Hematopoietic multipotent progenitor cell treated with erythropoietin and hydrocortisone succinate and interleukin-3 and kit ligand, for 6 days (in vitro differentiated cells): ENCODE measurements around the gene CLDN22.
A peak's percentile ranks its signal among the peaks of the same experiment; 100 is the strongest.

Experiments
- DNase-seq: peaks from one replicate; pipeline ENCODE4 v3.0.0-alpha.2; 2015

Gene CLDN22

GRCh38 chr4:183320211-183321059 is at the start of gene CLDN22:
TSS of gene CLDN22 (minus strand) at chr4:183320276. CDS start at chr4:183320218, 58 bp downstream.
- DNase-seq: no peak

DNA sequence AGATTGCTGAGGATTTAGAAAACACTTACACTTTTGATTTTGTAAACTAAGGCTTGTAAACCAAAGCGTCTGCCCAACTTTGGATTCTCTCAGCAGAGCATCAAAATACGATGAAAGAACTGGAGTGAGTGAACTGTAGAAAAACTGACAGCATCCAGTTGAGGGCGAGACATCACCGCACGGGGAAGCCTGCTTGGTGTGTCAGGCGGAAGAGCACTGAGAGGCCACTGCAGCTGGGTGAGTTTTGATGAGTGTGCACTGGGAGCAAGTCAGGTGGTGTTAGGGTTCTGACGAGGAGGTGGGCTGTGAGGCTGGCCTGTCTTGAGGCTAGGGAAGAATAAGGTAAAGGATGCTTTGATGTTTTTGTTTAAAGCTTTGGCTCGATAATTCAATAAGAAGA is 49.0 kb upstream of the CLDN22 start:
- no peak for DNase-seq

DNA sequence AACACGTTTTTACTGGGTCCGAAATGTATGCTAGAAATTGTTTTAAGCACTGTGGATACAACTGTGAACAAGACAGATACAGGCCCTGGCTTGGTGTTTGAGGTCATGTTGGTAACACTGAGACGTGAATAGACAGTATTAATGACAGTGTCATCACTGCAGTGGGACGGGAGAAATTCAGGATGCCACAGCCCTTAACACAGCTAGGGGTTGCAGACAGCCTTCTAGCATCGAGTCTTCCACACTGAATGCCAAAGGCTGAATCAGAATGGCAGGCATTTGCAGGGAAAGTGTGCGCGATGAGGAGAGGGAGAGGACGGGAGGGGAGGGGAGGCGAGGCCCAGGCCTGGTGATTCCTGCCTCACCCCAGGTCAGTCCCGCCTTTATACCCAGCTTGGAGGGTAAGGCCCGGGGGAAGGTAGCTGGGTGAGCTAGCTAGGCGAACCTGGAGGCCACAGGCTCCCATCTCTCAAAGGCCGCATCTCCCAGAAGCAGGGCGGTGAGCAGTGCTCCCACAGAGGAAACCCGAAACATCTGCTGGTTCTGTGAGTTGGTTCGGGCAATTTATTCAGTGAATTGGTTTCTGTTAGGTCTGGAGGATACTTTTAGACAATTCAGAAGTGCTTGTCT is 46.2 kb upstream of the CLDN22 start:
- no peak for DNase-seq

GRCh38 chr4:183364025-183364424 is 43.9 kb upstream of the CLDN22 start:
- DNase-seq: no peak

GRCh38 chr4:183362916-183363542 is 43.0 kb upstream of the CLDN22 start:
- DNase-seq: no peak

DNA sequence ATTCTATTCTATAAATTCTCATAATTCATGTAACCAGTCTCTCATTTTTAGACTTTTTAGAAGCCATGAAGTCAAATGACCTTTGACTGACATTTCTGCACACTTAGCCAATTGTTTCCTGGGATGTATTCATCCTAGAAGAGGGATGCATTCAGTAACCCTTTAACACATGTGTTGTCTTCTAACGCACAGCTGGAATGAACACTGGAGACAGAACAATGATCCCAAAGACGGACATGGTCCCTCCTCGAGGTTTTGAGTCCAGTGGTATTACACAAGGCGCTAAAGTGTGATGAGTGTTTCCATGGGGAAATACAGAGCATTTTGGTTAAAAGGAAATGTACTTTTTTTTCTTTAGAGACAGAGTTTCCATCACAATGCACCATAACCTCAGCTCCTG is 42.0 kb upstream of the CLDN22 start:
- no peak for DNase-seq

- peak; percentile 25 for DNase-seq
Measured at GRCh38 chr4:183360161-183360919, 40.3 kb upstream of the CLDN22 start.

DNA sequence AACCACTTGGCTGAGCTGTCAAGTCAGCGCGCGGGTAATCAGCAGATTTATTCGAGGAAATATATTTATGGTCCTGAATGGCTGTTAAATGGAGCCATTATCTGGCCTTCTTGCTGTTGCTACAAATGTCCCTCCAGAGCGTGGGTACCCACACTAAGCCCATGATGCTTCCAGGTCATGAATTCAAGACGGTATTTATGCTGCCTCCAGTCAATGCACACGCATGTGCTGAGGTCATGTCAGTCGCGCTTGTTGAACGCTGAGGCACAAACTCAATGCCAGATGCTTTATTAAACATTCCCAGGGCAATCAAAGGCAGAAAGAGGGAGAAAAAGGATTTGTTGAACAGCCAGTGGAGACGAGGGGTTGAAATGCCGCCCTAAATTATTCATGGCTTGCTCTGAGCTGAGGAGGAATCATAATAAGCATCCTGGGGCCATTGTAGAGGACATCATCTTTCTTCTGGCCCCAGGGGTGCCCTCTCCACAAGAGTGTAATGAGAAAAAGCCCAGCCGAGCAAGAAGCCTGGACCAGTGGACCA is 38.2 kb upstream of the CLDN22 start:
- DNase-seq: no peak

GRCh38 chr4:183356931-183357675 is 37.0 kb upstream of the CLDN22 start:
- no peak for DNase-seq

GRCh38 chr4:183356173-183356830 is 36.2 kb upstream of the CLDN22 start:
- DNase-seq: no peak

DNA sequence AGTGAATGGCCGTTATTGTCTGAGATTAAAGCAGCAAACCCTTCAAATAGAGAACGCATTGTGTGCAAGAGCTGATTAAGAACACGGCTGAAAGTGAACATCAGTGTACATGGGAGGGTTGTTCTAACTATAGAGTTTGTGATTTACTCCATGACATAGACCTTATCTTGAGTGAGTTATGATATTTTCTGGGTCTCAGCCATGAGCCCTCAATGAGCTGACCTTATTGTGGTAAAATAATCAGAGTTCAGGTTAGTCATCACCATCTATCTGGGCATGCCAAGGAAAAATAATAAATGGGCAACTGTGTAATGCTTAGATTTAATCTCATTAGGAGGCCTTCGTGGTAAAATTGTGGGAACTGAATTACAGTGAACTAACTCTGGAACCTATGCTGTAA is 35.3 kb upstream of the CLDN22 start:
- DNase-seq: no peak

DNA sequence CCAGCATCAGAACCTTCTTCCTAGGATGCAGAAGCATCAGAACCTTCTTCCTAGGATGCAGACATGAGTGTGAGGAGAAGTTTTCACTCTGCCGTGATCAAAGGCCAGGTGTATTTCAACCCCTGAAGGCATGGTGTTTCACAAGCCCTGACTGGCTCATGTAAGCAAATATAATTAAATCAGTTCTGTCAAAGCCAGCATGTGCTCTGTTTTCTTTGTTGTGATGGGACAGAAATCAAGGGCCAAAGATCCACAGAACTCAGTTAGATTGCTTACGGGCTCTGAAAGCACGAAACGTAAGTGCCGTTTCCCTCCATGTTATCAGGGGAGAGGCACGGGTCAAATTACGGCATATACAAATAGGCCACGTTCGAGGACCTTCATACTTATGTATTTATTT is 34.1 kb upstream of the CLDN22 start:
- DNase-seq: no peak

DNA sequence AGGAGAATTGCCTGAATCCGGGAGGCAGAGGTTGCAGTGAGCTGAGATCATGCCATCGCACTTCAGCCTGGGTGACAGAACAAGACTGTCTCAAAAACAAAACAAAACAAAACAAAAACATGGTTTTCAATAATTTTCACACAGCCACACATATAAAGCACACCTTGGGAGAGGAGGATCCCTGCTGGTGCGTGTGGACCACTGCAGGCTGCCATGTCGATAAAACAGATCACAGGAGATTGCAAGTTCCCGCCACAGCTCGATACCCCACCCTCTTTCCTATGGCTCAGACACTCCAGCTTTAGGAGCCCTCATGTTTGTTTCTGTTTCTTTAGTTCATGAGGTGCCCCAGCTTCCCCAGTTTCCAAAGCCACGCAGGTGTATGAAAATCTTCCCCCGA is 33.5 kb upstream of the CLDN22 start:
- DNase-seq: peak; percentile 23

- no peak for DNase-seq
Measured at GRCh38 chr4:183352546-183352945, 32.5 kb upstream of the CLDN22 start.

DNA sequence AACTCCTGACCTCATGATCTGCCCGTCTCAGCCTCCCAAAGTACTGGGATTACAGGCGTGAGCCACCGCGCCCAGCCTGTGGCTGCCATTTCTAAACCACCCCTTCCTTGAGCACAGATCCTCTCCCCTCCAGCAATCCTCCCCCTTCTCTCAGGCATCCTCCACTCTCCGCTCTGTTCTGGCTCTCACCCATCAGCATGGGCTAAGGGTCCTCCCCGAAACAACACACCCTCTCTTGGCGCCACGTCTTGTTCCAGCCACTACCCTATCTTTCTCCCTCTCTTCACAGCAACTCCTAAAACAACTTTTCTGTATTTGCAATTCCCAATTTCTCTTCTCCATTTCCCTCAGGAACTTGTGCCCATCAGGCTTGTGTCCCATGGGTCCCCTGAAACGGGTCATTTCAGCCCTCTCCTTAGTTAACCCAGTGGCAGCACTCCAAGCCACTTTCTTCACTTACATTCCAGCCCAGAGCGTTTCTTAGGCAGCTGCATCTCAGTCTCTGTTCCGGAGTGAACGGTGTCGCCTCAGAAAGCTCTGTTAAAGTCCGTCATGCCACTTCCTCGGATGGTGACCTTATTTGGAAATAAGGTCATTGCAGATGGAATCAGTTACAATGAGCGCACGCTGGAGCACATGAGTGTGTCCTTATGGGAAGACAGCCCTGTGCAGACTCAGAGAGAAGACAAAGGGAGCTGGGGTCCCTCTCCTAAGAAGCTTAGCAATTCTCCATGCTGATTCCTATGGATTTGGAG is 30.4 kb upstream of the CLDN22 start:
- no peak for DNase-seq

DNA sequence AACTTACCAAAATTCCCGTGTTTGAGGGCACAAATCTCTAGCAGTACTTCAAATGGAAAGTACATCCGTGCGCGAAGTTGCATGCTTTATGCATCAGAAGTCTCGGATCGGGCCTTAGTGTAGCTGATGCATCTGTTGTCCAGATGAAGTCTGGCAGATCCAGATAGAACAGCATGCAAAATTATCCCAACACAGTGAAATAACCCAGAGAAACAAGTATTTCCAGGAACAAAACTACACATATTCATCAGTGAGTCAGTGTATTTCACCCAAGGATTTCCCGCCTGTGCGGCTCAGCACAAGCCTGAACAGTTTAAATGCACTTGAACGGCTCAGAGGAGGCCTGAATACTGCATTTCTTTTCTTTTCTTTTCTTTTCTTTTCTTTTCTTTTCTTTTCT is 29.6 kb upstream of the CLDN22 start:
- peak; percentile 9 for DNase-seq

GRCh38 chr4:183348706-183349659 is 28.9 kb upstream of the CLDN22 start:
- peak; percentile 81 for DNase-seq

DNA sequence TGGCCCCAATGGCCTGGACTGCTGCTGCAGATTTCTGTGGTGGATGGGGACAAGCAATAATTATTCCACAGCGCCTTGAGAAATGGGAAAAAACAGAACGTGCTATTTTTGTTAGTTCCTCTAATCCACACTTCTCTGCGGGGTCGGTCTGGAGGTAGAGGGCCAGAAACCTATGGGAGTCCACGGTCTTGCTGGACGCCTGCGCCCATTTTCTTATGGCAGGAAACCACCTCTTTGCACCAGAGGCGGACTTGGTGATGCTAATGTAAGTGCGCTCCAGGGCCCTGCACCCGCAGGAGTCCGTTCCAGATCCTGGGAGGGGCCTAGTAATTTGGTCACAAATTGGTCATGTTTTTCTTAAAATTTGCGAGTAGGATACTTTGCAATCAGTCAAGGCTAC is 28.1 kb upstream of the CLDN22 start:
- no peak for DNase-seq

DNA sequence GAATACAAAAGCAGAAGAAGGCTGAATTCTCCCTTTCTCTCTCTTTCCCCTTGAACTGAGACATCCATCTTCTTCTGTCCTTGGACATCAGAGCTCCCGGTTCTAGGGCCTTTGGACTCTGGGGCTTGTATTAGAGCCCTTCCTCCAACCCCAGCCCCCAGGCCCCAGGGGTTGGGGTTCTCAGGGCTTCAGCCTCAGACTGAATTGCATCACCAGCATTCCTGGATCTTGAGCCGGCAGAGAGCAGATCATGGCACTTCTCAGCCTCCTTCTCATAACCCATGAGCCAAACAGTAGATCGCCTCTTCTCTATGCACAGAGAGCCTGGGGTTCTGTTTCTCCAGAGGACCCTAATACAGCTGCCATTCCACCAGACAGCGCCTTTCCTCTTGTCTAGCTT is 27.5 kb upstream of the CLDN22 start:
- DNase-seq: no peak

GRCh38 chr4:183347146-183347545 is 27.1 kb upstream of the CLDN22 start:
- DNase-seq: no peak
